Measurements from ENCODE around the gene DGLUCY. TPM values are rescaled to one million over a fixed set of nuclear protein-coding genes. Genes with fewer than 3 reads are reported as not detected.

The DGLUCY gene
- total and polyA plus RNA-seq, 7 experiments from 2014 or later, result 31.1 to 108 (median 87.8) TPM

GRCh38 chr14:91253795-91254323 lies 140.0 kb downstream of the DGLUCY start:
- peaks cover 0 to 34% (median 0%) of the 10 kb centered on the region in 5 donors for H3K36me3 Mint-ChIP-seq
- intact Hi-C loops (cut with micrococcal nuclease), result loop anchor here (1.0 to 5.0 kb wide), 3 partner anchors 8 to 497 kb away; no protein-coding TSS in a partner anchor
- peak overlapping the region; percentile 66 to 93 (median 86) for H3K27ac Mint-ChIP-seq
- H3K9me3 Mint-ChIP-seq, result peaks cover 0 to 10% (median 0%) of the 10 kb centered on the region in 11 donors
- no peaks in the 10 kb centered on the region for H3K36me3 ChIP-seq (ENCODE audit: control insufficient read depth in 2 of 3, insufficient read depth in 3 of 3, low read length in 3 of 3)
- H3K4me3 Mint-ChIP-seq, result peak overlapping the region; percentile 63 to 90 (median 84)
- no peaks in the 10 kb centered on the region for H3K27me3 ChIP-seq (ENCODE audit: control insufficient read depth in 2 of 2, insufficient read depth in 2 of 2, low read length in 2 of 2)
- ChIA-PET POLR2A (interaction anchor here (1.7 kb wide), 1 partner anchor 10 kb away, joined by 9 read pairs; no protein-coding TSS in a partner anchor), CTCF (no interaction called here)
- H3K4me1 Mint-ChIP-seq, result peaks cover 45 to 83% (median 78%) of the 10 kb centered on the region in 7 donors
- peak overlapping the region; percentile 42 for H3K4me3 ChIP-seq (ENCODE audit: low read length)
- peaks cover 52 to 55% of the 10 kb centered on the region in 2 donors for H3K4me1 ChIP-seq (ENCODE audit: control insufficient read depth in 2 of 2, insufficient read depth in 2 of 2, low read length in 2 of 2)
- no peaks in the 10 kb centered on the region for H3K27me3 Mint-ChIP-seq
- DNase-seq (no peak), ATAC-seq (no peak)
- peak overlapping the region; percentile 60 for H3K27ac ChIP-seq (ENCODE audit: low read depth, low read length)
- H3K9me3 ChIP-seq (ENCODE audit: control insufficient read depth in 2 of 3, low read length in 3 of 3), result no peaks in the 10 kb centered on the region

- no peaks in the 10 kb centered on the region for H3K27me3 ChIP-seq (ENCODE audit: control insufficient read depth in 2 of 2, insufficient read depth in 2 of 2, low read length in 2 of 2)
- CTCF ChIA-PET, result no interaction called here
- H3K9me3 Mint-ChIP-seq, result peaks cover 0 to 10% (median 0%) of the 10 kb centered on the region in 11 donors
- POLR2A ChIA-PET, result interaction anchor here (1.7 kb wide), 1 partner anchor 10 kb away, joined by 9 read pairs; no protein-coding TSS in a partner anchor
- no peaks in the 10 kb centered on the region for H3K36me3 ChIP-seq (ENCODE audit: control insufficient read depth in 2 of 3, insufficient read depth in 3 of 3, low read length in 3 of 3)
- H3K4me3 Mint-ChIP-seq, result peak overlapping the region; percentile 63 to 90 (median 84)
- intact Hi-C loops (cut with micrococcal nuclease), result loop anchor here (1.0 to 5.0 kb wide), 3 partner anchors 8 to 497 kb away; no protein-coding TSS in a partner anchor
- peak in 5 of 9 donors; percentile 47 to 50 (median 49) for DNase-seq
- H3K27me3 Mint-ChIP-seq, result no peaks in the 10 kb centered on the region
- peaks cover 44 to 80% (median 77%) of the 10 kb centered on the region in 7 donors for H3K4me1 Mint-ChIP-seq
- H3K27ac Mint-ChIP-seq, result peak overlapping the region; percentile 66 to 93 (median 86)
- H3K4me3 ChIP-seq (ENCODE audit: low read length), result peak overlapping the region; percentile 42
- peak overlapping the region; percentile 60 for H3K27ac ChIP-seq (ENCODE audit: low read depth, low read length)
- ATAC-seq, result peak; percentile 24
- H3K36me3 Mint-ChIP-seq, result peaks cover 0 to 32% (median 0%) of the 10 kb centered on the region in 5 donors
- no peaks in the 10 kb centered on the region for H3K9me3 ChIP-seq (ENCODE audit: control insufficient read depth in 2 of 3, low read length in 3 of 3)
- peaks cover 50 to 52% of the 10 kb centered on the region in 2 donors for H3K4me1 ChIP-seq (ENCODE audit: control insufficient read depth in 2 of 2, insufficient read depth in 2 of 2, low read length in 2 of 2)
Measured at GRCh38 chr14:91254461-91254860, 140.6 kb downstream of the DGLUCY start.

- Histone ChIP-seq H3K27me3 (ENCODE audit: control insufficient read depth in 2 of 2, insufficient read depth in 2 of 2, low read length in 2 of 2) (no peaks in the 10 kb centered on the region), H3K4me1 (ENCODE audit: control insufficient read depth in 2 of 2, insufficient read depth in 2 of 2, low read length in 2 of 2) (peaks cover 43 to 46% of the 10 kb centered on the region in 2 donors), H3K36me3 (ENCODE audit: control insufficient read depth in 2 of 3, insufficient read depth in 3 of 3, low read length in 3 of 3) (no peaks in the 10 kb centered on the region), H3K4me3 (ENCODE audit: low read length) (no peak overlapping the region), H3K9me3 (ENCODE audit: control insufficient read depth in 2 of 3, low read length in 3 of 3) (no peaks in the 10 kb centered on the region), H3K27ac (ENCODE audit: low read depth, low read length) (no peak overlapping the region)
- H3K27me3 Mint-ChIP-seq, result no peaks in the 10 kb centered on the region
- ATAC-seq (no peak), DNase-seq (no peak)
- H3K27ac Mint-ChIP-seq, result peak overlapping the region in 8 of 9 donors; percentile 71 to 93 (median 87)
- POLR2A ChIA-PET, result interaction anchor here (1.4 to 1.7 kb wide), 2 partner anchors 9 to 11 kb away, joined by 9 to 10 read pairs; partner anchors contain the start of gene GPR68
- H3K36me3 Mint-ChIP-seq, result peaks cover 0 to 30% (median 0%) of the 10 kb centered on the region in 5 donors
- intact Hi-C loops (cut with micrococcal nuclease), result no loop called here
- peak overlapping the region; percentile 63 to 90 (median 84) for H3K4me3 Mint-ChIP-seq
- CTCF ChIA-PET, result interaction anchor here (1.1 to 1.8 kb wide), 2 partner anchors 9 to 11 kb away, joined by 4 to 7 read pairs; partner anchors contain the start of gene GPR68
- peaks cover 37 to 80% (median 70%) of the 10 kb centered on the region in 7 donors for H3K4me1 Mint-ChIP-seq
- peaks cover 0 to 10% (median 0%) of the 10 kb centered on the region in 11 donors for H3K9me3 Mint-ChIP-seq
Measured at GRCh38 chr14:91255026-91255695, 141.3 kb downstream of the DGLUCY start.

- Mint-ChIP-seq H3K9me3 (peaks cover 0 to 12% (median 0%) of the 10 kb centered on the region in 11 donors), H3K27ac (peak overlapping the region in 5 of 9 donors; percentile 16 to 80 (median 70)), H3K4me1 (peaks cover 29 to 78% (median 58%) of the 10 kb centered on the region in 7 donors), H3K4me3 (peak overlapping the region in 2 of 10 donors; percentile 6 to 34), H3K27me3 (no peaks in the 10 kb centered on the region), H3K36me3 (peaks cover 0 to 29% (median 4%) of the 10 kb centered on the region in 5 donors)
- H3K27me3 ChIP-seq (ENCODE audit: control insufficient read depth in 2 of 2, insufficient read depth in 2 of 2, low read length in 2 of 2), result no peaks in the 10 kb centered on the region
- DNase-seq (no peak), ATAC-seq (no peak)
- H3K27ac ChIP-seq (ENCODE audit: low read depth, low read length), result no peak overlapping the region
- no peaks in the 10 kb centered on the region for H3K9me3 ChIP-seq (ENCODE audit: control insufficient read depth in 2 of 3, low read length in 3 of 3)
- intact Hi-C loops (cut with micrococcal nuclease), result loop anchor here in 1 of 2 donors (2.0 kb wide), 1 partner anchor 14 kb away; no protein-coding TSS in a partner anchor
- no peak overlapping the region for H3K4me3 ChIP-seq (ENCODE audit: low read length)
- H3K36me3 ChIP-seq (ENCODE audit: control insufficient read depth in 2 of 3, insufficient read depth in 3 of 3, low read length in 3 of 3), result no peaks in the 10 kb centered on the region
- ChIA-PET POLR2A (interaction anchor here (0.6 to 1.2 kb wide), 4 partner anchors 12 to 191 kb away, joined by 3 to 4 read pairs (median 3); partner anchors contain the start of gene GPR68), CTCF (interaction anchor here (1.8 kb wide), 1 partner anchor 12 kb away, joined by 7 read pairs; the partner anchor contains the start of gene GPR68)
- peaks cover 32 to 38% of the 10 kb centered on the region in 2 donors for H3K4me1 ChIP-seq (ENCODE audit: control insufficient read depth in 2 of 2, insufficient read depth in 2 of 2, low read length in 2 of 2)
Measured at GRCh38 chr14:91256661-91257060, 142.8 kb downstream of the DGLUCY start.

GRCh38 chr14:91257328-91258010 lies 143.6 kb downstream of the DGLUCY start:
- Mint-ChIP-seq H3K27ac (peak overlapping the region in 6 of 9 donors; percentile 28 to 87 (median 71)), H3K27me3 (no peaks in the 10 kb centered on the region), H3K4me1 (peaks cover 22 to 77% (median 51%) of the 10 kb centered on the region in 7 donors), H3K4me3 (peak overlapping the region in 2 of 10 donors; percentile 45 to 50), H3K36me3 (peaks cover 0 to 24% (median 3%) of the 10 kb centered on the region in 5 donors), H3K9me3 (peaks cover 0 to 12% (median 0%) of the 10 kb centered on the region in 11 donors)
- intact Hi-C loops (cut with micrococcal nuclease), result loop anchor here in 1 of 2 donors (2.0 kb wide), 1 partner anchor 15 kb away; no protein-coding TSS in a partner anchor
- Histone ChIP-seq H3K4me3 (ENCODE audit: low read length) (no peak overlapping the region), H3K9me3 (ENCODE audit: control insufficient read depth in 2 of 3, low read length in 3 of 3) (no peaks in the 10 kb centered on the region), H3K27me3 (ENCODE audit: control insufficient read depth in 2 of 2, insufficient read depth in 2 of 2, low read length in 2 of 2) (no peaks in the 10 kb centered on the region), H3K4me1 (ENCODE audit: control insufficient read depth in 2 of 2, insufficient read depth in 2 of 2, low read length in 2 of 2) (peaks cover 26 to 32% of the 10 kb centered on the region in 2 donors), H3K27ac (ENCODE audit: low read depth, low read length) (no peak overlapping the region), H3K36me3 (ENCODE audit: control insufficient read depth in 2 of 3, insufficient read depth in 3 of 3, low read length in 3 of 3) (no peaks in the 10 kb centered on the region)
- DNase-seq, result peak in 1 of 9 donors; percentile 23
- ChIA-PET CTCF (interaction anchor here (0.6 to 1.8 kb wide), 2 partner anchors 13 to 14 kb away, joined by 4 to 7 read pairs; partner anchors contain the start of gene GPR68), POLR2A (interaction anchor here (0.6 to 1.2 kb wide), 4 partner anchors 13 to 192 kb away, joined by 3 to 4 read pairs (median 3); partner anchors contain the start of gene GPR68)
- no peak for ATAC-seq

Measured in naive thymus-derived CD4-positive, alpha-beta T cell (primary cell).